Right lobe of liver (tissue), 4 donors: ENCODE results near the gene SH3PXD2A.

Experiments used
- POLR2A ChIP-seq: fragments of 450-650 bp; IDR thresholded peaks from one replicate; pipeline ENCODE4 v1.6.1; 2017; ENCODE audit warnings: antibody characterized with exemption, mild to moderate bottlenecking
- TF ChIP-seq, protein P1 (sequence below), 4 donors: fragments of 200-600 bp in 3 of 4; fragments of 450-650 bp in 1 of 4; IDR thresholded peaks; one replicate each; pipeline versions ENCODE4 v1.5.1 to v1.8.0; 2016 to 2022; ENCODE audit warnings: antibody characterized with exemption in 4 of 4, mild to moderate bottlenecking in 2 of 4
- donor health status: DM: no; HTN: no; CAD: no.
- donor health status: DM: no; HTN: no; CAD: no.
- donor health status: DM: no; HTN: yes; CAD: no.

DNA sequence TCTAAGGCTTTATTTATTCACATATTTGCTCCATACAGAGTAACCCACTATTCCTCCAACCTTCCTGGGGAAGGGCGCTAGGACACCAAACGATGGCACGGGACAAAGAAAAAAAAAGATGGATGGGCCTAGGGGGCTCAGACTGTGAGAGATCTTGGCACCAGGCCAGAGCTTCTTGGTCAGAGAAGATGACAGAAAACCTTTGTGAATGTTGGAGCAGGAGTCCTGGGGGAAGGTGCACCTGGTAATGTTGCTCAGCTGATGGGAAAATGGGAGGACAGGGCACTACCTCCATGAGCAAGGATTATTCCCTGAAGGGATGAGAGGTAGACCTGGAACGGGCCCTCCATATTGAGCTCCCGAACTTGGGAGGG lies 1.4 kb upstream of the SH3PXD2A start:
- no peak for TF ChIP-seq POLR2A
- TF ChIP-seq, protein P1, sequence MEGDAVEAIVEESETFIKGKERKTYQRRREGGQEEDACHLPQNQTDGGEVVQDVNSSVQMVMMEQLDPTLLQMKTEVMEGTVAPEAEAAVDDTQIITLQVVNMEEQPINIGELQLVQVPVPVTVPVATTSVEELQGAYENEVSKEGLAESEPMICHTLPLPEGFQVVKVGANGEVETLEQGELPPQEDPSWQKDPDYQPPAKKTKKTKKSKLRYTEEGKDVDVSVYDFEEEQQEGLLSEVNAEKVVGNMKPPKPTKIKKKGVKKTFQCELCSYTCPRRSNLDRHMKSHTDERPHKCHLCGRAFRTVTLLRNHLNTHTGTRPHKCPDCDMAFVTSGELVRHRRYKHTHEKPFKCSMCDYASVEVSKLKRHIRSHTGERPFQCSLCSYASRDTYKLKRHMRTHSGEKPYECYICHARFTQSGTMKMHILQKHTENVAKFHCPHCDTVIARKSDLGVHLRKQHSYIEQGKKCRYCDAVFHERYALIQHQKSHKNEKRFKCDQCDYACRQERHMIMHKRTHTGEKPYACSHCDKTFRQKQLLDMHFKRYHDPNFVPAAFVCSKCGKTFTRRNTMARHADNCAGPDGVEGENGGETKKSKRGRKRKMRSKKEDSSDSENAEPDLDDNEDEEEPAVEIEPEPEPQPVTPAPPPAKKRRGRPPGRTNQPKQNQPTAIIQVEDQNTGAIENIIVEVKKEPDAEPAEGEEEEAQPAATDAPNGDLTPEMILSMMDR (IDR thresholded peaks at IDR 0.05): no peak
